Memory B cell (primary cell): Measurements from ENCODE around the gene CPA3.

Experiments
- ATAC-seq: fragments of 150-1000 bp; cut with Tn5 transposase; 2 replicates; pipeline ENCODE4 v1.10.0; 2021; ENCODE audit warnings: low read depth, mild to moderate bottlenecking, moderate library complexity
- DNase-seq, 2 donors: peaks; one replicate each; pipeline ENCODE4 v3.0.0; 2022; ENCODE audit warnings: low spot score in 2 of 2
- H3K27ac Mint-ChIP-seq: one replicate; pipeline ENCODE4 v1.8.0; 2022; ENCODE audit warnings: mild to moderate bottlenecking, moderate library complexity, mixed read lengths
- H3K27me3 Mint-ChIP-seq: one replicate; pipeline ENCODE4 v1.8.0; 2022; ENCODE audit warnings: mixed read lengths
- H3K36me3 Mint-ChIP-seq: one replicate; pipeline ENCODE4 v1.8.0; 2022; ENCODE audit warnings: mild to moderate bottlenecking, mixed read lengths
- H3K4me1 Mint-ChIP-seq: one replicate; pipeline ENCODE4 v1.8.0; 2022; ENCODE audit warnings: mixed read lengths
- H3K4me3 Mint-ChIP-seq: one replicate; pipeline ENCODE4 v1.8.0; 2022; ENCODE audit warnings: mild to moderate bottlenecking, moderate library complexity, mixed read lengths
- H3K9me3 Mint-ChIP-seq: one replicate; pipeline ENCODE4 v1.8.0; 2022; ENCODE audit warnings: mixed read lengths

CPA3 gene

DNA sequence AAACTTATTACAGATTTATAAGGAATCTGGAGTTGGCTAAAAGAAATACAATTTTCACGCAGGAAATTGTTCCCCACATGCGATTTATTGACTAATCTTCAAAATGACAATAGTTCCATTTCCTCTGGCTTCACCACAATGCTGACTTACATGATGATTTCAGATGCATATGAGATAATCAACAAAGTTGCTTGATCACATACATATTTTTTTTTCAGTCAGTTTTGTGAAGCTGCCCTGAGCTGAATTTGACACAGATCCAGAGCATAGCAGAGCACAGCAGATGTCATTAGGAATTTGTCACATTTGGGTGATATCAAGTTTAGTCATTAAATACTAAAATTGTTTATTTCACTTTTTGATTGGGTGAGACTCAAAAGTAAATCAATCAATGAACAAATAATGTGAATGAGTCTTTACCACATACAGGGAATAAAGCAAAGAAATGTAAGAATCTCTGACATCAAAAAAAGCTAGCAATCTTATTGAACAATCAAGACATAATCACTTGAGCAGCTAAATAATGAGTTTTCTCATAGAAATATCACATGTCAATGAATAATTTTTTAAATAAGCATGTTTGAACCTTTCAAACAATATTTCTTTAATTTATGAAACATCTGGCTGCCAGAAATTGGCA lies 19.2 kb upstream of the CPA3 start:
- no peaks in the 10 kb centered on the region for H3K27me3 Mint-ChIP-seq
- H3K4me1 Mint-ChIP-seq = no peaks in the 10 kb centered on the region
- DNase-seq = no peak
- H3K4me3 Mint-ChIP-seq = no peak overlapping the region
- no peaks in the 10 kb centered on the region for H3K9me3 Mint-ChIP-seq
- H3K27ac Mint-ChIP-seq = no peak overlapping the region
- ATAC-seq = no peak
- H3K36me3 Mint-ChIP-seq = no peaks in the 10 kb centered on the region

DNA sequence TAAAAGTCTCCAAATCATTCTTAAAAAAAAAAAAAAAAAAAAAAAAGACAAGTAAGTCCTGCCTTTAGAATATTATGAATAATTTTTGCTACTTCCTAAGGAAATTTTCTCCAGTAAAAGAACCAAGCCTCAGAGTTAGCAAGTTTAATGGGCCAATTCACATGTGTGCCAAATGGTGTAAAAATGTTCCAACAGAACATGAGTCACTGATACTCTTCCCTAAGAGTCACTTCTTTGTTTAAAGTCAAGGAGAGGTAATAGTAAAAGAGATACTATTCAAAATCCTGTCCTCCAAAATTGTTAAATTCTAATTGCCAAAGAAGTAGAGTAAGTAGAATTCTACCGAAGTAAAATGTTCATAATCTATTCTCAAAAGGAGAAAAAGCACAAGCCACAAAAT lies 17.7 kb upstream of the CPA3 start:
- H3K27me3 Mint-ChIP-seq = peaks cover 2% of the 10 kb centered on the region
- no peak overlapping the region for H3K27ac Mint-ChIP-seq
- no peak for ATAC-seq
- no peaks in the 10 kb centered on the region for H3K4me1 Mint-ChIP-seq
- H3K9me3 Mint-ChIP-seq = no peaks in the 10 kb centered on the region
- H3K4me3 Mint-ChIP-seq = no peak overlapping the region
- DNase-seq = no peak
- H3K36me3 Mint-ChIP-seq = no peaks in the 10 kb centered on the region

DNA sequence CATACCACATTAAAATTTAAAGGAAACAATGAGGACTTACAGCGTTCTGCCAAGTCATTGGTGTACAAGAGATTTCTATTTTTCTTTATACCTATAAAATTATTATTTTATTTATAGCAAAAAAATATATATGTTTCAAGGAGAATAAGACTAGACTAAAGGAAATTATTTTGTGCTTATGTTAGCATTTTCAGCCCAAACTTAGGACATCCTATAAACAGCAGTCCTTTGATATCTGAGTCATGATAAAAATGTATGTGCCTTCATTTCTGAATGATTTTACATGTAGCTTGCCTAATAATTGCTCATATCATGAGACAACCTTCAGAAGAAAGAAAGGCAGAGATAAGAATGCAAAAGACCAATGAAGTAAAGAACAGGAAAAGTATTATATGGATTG lies 16.7 kb upstream of the CPA3 start:
- Mint-ChIP-seq H3K9me3 (no peaks in the 10 kb centered on the region), H3K27ac (no peak overlapping the region), H3K4me1 (no peaks in the 10 kb centered on the region), H3K27me3 (peaks cover 2% of the 10 kb centered on the region), H3K36me3 (no peaks in the 10 kb centered on the region), H3K4me3 (no peak overlapping the region)
- DNase-seq (no peak), ATAC-seq (no peak)

DNA sequence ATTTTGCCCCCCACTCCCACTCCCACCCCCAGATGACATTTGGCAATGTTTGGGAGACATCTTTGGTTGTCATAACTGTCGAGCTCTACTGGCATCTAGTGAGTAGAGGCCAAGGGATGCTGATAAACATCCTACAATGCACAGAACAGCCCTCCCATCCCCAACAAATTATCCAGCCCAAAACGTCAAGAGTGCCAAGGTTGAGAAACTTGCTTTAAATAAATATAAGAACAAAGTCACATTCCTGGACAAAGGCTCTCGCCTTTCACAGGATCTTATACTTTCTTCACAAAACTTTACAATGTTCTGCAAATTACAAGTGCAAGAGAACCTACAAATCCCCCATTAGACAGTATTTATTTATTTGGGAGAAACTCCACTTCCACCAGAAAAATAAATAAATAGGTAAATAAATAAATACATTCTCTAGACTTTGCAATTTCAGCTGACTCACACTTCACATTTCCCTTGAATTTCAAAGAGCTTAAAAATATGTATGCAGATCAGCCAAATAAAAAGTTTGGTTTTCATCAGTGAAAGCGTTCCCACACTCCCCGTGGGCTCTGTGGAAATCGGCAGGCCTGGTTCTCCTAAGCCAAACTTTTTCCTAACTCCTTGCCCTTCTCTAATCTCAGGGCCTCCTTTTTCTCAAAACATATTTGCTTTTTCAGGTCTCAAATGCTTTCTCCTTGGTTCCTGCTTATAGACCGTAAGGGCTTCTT lies 12.7 kb upstream of the CPA3 start:
- H3K27ac Mint-ChIP-seq = no peak overlapping the region
- ATAC-seq (no peak), DNase-seq (no peak)
- H3K4me3 Mint-ChIP-seq = no peak overlapping the region
- no peaks in the 10 kb centered on the region for H3K9me3 Mint-ChIP-seq
- H3K27me3 Mint-ChIP-seq = peaks cover 6% of the 10 kb centered on the region
- no peaks in the 10 kb centered on the region for H3K36me3 Mint-ChIP-seq
- H3K4me1 Mint-ChIP-seq = no peaks in the 10 kb centered on the region

DNA sequence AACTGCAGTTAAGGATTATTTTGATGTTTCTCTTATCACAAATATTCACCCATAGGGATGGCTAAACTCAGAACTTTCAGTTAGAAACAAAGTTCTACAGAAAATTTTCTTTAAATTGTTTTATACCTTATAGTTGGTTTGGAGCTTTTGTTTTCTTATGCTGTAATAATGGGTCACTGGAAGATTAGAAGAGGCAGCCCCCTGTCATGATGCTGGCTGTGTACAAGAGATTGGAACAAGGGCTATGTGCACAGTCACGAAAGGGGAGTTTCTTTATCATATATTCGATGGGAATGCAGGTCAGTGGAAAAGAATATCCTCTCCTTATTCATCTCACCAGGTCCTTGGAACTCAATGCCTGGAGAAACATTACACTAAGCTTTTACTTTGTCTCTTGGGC lies 12.0 kb upstream of the CPA3 start:
- H3K4me3 Mint-ChIP-seq = no peak overlapping the region
- no peaks in the 10 kb centered on the region for H3K4me1 Mint-ChIP-seq
- no peaks in the 10 kb centered on the region for H3K36me3 Mint-ChIP-seq
- ATAC-seq (no peak), DNase-seq (no peak)
- H3K27ac Mint-ChIP-seq = no peak overlapping the region
- no peaks in the 10 kb centered on the region for H3K9me3 Mint-ChIP-seq
- H3K27me3 Mint-ChIP-seq = peaks cover 6% of the 10 kb centered on the region

DNA sequence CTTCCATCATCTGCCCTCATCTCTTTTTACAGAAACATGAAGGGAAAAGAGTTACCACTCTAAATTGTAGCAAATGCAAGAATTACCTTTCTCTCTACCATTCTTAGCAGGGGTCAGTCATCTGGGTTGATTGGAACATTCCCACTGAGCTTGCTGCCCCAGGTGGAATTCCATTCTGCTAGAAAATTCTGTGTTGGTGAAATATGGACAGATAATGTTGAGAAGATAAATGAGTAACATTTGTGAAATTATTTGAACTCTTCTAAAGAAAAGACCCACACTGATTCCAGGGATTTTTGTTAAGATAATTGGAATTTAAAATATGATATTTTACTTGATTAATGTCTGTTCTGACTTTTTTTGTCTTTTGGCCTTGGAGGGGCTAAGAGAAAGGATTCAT lies 11.0 kb upstream of the CPA3 start:
- no peaks in the 10 kb centered on the region for H3K36me3 Mint-ChIP-seq
- H3K9me3 Mint-ChIP-seq = no peaks in the 10 kb centered on the region
- DNase-seq (no peak), ATAC-seq (no peak)
- H3K27me3 Mint-ChIP-seq = peaks cover 6% of the 10 kb centered on the region
- H3K4me1 Mint-ChIP-seq = no peaks in the 10 kb centered on the region
- no peak overlapping the region for H3K4me3 Mint-ChIP-seq
- H3K27ac Mint-ChIP-seq = no peak overlapping the region

DNA sequence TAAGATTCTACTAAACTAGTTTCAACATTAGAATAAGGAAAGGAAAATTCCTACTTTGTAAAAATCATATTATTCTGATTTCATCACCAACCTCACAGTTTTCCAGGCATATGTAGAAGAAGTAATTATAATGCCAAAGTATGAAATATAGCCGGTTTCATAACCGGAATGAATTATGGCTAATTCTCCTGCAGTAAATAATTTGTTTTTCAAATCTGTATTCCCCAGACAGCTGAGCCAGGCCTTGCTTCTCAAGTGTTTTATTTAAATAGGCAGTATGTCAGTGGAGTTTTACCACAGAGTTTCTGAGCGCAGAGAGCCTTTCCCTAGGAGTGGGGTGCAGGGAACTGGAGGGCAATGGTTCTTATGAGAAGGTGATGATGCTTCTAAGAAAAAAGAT lies 8.7 kb upstream of the CPA3 start:
- no peak overlapping the region for H3K4me3 Mint-ChIP-seq
- DNase-seq = no peak
- H3K27me3 Mint-ChIP-seq = peaks cover 10% of the 10 kb centered on the region
- H3K4me1 Mint-ChIP-seq = no peaks in the 10 kb centered on the region
- H3K36me3 Mint-ChIP-seq = no peaks in the 10 kb centered on the region
- no peaks in the 10 kb centered on the region for H3K9me3 Mint-ChIP-seq
- H3K27ac Mint-ChIP-seq = no peak overlapping the region
- ATAC-seq = no peak

DNA sequence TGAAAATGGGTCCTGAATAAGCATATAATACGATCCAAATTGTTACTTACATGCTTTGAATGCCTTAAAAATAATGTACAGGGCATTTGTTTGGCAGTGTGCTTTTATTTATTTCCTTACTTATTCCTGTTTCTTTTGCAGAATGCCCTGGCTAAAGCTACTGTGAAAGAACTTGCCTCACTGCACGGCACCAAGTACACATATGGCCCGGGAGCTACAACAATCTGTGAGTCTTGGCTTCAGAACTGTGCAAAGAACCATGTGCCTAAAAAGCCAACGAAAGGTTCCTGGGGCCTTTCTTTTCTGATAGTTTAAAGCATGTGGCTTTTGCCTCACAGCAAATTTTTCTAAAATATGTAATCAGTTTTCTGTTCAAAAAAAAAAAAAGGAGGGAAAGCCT lies 7.8 kb upstream of the CPA3 start:
- no peak overlapping the region for H3K4me3 Mint-ChIP-seq
- no peaks in the 10 kb centered on the region for H3K9me3 Mint-ChIP-seq
- no peak overlapping the region for H3K27ac Mint-ChIP-seq
- H3K4me1 Mint-ChIP-seq = no peaks in the 10 kb centered on the region
- DNase-seq (no peak), ATAC-seq (no peak)
- peaks cover 11% of the 10 kb centered on the region for H3K27me3 Mint-ChIP-seq
- H3K36me3 Mint-ChIP-seq = no peaks in the 10 kb centered on the region

DNA sequence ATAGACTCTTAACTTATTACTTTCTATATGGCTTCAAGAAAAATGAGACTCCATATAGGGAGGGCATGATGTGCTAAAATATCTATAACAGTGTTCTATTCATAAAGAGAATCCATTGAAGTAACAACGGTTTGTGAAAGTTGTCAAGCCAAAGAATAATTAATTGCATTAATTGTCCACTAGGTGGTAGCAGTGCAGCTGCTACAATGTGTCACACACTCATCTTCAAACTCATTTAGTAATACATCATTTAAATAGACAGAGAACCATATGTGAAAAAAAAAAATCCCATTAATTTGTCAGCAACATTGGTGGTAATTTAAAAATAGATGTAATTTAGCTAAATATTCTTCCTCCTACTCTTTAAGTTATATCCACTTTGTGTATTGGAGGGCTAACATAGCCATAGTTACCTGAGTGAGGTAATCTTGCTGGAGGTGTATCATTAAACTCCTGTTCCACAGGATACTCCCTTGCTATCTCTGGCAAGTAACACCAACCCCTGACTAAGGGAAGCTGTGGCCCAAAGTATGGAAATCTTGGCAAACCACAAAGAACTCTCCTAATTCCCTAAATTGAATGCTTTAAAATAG lies 3.7 kb upstream of the CPA3 start:
- H3K36me3 Mint-ChIP-seq = no peaks in the 10 kb centered on the region
- no peak for ATAC-seq
- H3K4me1 Mint-ChIP-seq = no peaks in the 10 kb centered on the region
- no peak for DNase-seq
- peaks cover 10% of the 10 kb centered on the region for H3K27me3 Mint-ChIP-seq
- H3K4me3 Mint-ChIP-seq = no peak overlapping the region
- no peak overlapping the region for H3K27ac Mint-ChIP-seq
- H3K9me3 Mint-ChIP-seq = no peaks in the 10 kb centered on the region

DNA sequence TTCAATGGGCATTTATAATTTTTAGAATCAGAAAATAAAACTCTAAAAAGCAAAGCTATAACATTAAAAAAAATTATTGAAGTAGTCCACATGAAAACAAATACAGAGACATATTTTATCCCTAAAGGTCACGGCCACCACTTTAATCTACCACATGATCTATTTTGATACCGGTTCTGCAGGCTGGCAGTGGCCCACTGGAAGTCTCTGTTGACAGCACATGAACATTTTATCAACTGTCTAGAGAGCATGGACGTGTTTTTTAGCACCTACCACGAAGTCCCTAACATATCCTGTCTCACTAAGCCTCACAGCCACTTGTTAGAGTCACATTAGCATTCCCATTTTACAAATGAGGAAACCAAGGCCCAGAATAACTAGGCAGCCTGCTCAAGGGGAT lies 1.8 kb upstream of the CPA3 start:
- Mint-ChIP-seq H3K36me3 (no peaks in the 10 kb centered on the region), H3K4me1 (no peaks in the 10 kb centered on the region), H3K9me3 (no peaks in the 10 kb centered on the region), H3K27me3 (peaks cover 18% of the 10 kb centered on the region), H3K4me3 (no peak overlapping the region), H3K27ac (no peak overlapping the region)
- no peak for DNase-seq
- ATAC-seq = no peak

DNA sequence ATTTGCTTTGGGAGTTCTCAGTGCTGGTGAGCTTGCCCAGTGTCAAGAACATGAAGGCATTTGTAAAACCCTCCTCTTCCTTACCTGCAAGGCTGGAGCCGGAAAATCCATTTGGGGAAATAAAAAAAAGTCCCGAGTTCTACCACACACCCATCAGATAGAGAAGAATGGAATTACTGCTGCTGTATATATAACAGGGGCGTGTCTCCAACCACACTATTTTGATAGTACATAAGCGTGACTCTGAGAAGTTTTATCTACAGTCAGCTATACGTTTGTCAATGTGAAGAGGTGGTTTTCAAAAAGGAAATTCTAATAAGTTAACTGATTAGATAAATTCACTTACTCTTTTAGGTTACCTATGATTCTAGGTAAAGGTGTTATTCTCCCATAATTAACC lies 1.3 kb upstream of the CPA3 start:
- ATAC-seq (no peak), DNase-seq (no peak)
- Mint-ChIP-seq H3K4me3 (no peak overlapping the region), H3K27ac (no peak overlapping the region), H3K9me3 (no peaks in the 10 kb centered on the region), H3K36me3 (no peaks in the 10 kb centered on the region), H3K4me1 (no peaks in the 10 kb centered on the region), H3K27me3 (peaks cover 18% of the 10 kb centered on the region)

DNA sequence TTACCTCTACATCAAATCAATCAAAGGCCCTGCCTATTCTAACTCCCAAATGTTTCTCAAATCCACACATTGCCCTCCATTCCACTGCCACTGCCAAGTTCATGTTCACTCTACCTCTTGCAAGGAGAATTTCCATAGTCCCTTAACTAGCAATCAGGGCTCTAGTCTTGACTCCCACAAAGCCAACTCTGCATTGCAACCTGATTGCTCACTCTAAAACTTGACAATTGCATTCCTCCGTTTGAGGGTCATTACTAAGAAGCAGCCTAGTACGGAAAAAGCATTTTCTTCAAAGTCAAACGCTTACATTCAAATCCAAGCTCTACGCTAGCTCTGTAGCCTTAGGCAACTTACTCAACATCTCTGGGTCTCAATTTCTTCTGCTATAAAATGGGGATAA lies 1.2 kb downstream of the CPA3 start:
- Mint-ChIP-seq H3K27me3 (peaks cover 13% of the 10 kb centered on the region), H3K9me3 (no peaks in the 10 kb centered on the region), H3K4me3 (no peak overlapping the region), H3K27ac (no peak overlapping the region), H3K36me3 (no peaks in the 10 kb centered on the region), H3K4me1 (no peaks in the 10 kb centered on the region)
- DNase-seq = no peak
- ATAC-seq = no peak

DNA sequence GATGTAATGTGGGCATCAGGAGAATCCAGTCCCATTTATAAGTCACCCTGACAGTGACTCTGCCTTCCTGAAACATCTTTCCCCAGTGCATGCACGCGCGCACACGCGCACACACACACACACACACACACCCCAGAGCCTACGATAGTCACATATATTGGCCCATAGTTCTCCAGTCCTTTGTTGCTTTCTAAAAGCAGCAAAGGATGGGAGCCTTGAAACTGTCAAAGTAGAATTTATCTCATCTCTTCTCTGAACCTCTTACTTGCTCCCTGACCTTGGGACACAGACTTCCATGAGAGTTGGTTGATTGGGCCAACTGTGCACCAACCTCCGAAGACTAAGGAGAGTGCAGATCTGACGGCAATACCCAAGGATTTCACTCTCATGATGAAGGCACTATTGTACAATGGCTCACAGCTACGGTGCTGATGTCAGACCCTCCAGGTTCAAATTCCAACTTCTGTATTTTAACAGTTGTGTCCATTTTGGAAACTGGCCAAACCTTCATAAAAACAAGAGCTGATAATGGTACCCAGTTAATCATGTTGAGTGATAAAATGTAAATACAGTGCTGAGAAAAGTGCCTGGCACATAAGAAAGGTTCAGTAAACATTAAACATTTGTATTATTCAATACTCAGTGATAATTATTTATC lies 8.3 kb downstream of the CPA3 start:
- DNase-seq = no peak
- ATAC-seq = no peak
- Mint-ChIP-seq H3K4me3 (no peak overlapping the region), H3K36me3 (no peaks in the 10 kb centered on the region), H3K4me1 (no peaks in the 10 kb centered on the region), H3K9me3 (no peaks in the 10 kb centered on the region), H3K27ac (no peak overlapping the region), H3K27me3 (peaks cover 6% of the 10 kb centered on the region)

DNA sequence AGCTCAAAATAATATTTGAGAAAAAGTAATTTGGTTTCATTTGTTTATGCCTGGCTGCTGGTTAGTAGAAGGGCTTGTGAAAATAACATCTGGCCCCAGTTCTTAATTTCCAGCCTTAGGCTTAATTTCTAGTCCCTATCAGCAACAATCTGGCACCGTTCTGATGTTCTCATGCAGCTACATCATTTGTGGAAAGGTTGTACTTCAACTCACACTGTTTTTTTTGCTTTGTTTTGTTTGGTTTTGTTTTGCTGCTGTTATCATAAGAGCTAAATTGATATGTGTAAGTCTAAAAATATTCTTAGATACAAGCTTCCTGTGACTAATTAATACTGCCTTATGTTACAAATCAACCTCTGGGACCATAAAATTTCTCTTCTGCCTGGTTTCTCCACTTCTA lies 8.9 kb downstream of the CPA3 start:
- DNase-seq = no peak
- Mint-ChIP-seq H3K9me3 (no peaks in the 10 kb centered on the region), H3K36me3 (no peaks in the 10 kb centered on the region), H3K27ac (no peak overlapping the region), H3K4me3 (no peak overlapping the region), H3K4me1 (no peaks in the 10 kb centered on the region), H3K27me3 (peaks cover 6% of the 10 kb centered on the region)
- no peak for ATAC-seq
